SK-N-SH (cell line): ENCODE results near the gene ZEB2.

Source experiments
- CHD2 ChIP-seq: fragments of 150-350 bp; IDR thresholded peaks from 2 replicates; pipeline ENCODE4 v1.6.1; 2018; ENCODE audit warnings: low read length; ENCODE audit not compliant: partially characterized antibody
- EZH2phosphoT487 ChIP-seq: fragments of 200-600 bp; sonication (generic); IDR thresholded peaks from 2 replicates; pipeline ENCODE4 v1.6.1; 2017; ENCODE audit warnings: low read depth, mixed run types, mild to moderate bottlenecking, antibody characterized with exemption, moderate library complexity, borderline replicate concordance
- POLR2AphosphoS5 ChIP-seq: IDR thresholded peaks from 2 replicates; pipeline ENCODE4 v1.6.1; 2012; ENCODE audit warnings: low read depth, low read length
- YY1 ChIP-seq: IDR thresholded peaks from 2 replicates; pipeline ENCODE4 v1.4.0; 2012; ENCODE audit warnings: low read depth, mild to moderate bottlenecking

- TF ChIP-seq POLR2AphosphoS5 (peak; percentile 15; the same call in 1 of the 2 replicates), EZH2phosphoT487 (no peak), CHD2 (no peak), YY1 (peak; percentile 80; the same call in 1 of the 2 replicates)
Measured at GRCh38 chr2:144516981-144517865, 2.7 kb downstream of the ZEB2 start.
